M059J (cell line): ENCODE data around the gene DOCK2. TPM values are rescaled to one million over a fixed set of nuclear protein-coding genes. Genes with fewer than 3 reads are reported as not detected.

Source experiments
- DNase-seq: peaks from one replicate; pipeline ENCODE4 v3.0.0-alpha.2; 2012; ENCODE audit warnings: low read depth
- total RNA-seq: library from RNA; depleted of rRNA; stranded (reverse); fragments of >200 nt; shearing (Covaris generic); gene quantifications from 2 replicates; pipeline ENCODE4 v1.2.3, GENCODE V29; 2014

DOCK2 gene
- total RNA-seq, 1 experiment from 2014 or later, result 45.9 TPM

- DNase-seq, result peak; percentile 14
Measured at GRCh38 chr5:170094329-170094728, 457.3 kb downstream of the DOCK2 start.

DNA sequence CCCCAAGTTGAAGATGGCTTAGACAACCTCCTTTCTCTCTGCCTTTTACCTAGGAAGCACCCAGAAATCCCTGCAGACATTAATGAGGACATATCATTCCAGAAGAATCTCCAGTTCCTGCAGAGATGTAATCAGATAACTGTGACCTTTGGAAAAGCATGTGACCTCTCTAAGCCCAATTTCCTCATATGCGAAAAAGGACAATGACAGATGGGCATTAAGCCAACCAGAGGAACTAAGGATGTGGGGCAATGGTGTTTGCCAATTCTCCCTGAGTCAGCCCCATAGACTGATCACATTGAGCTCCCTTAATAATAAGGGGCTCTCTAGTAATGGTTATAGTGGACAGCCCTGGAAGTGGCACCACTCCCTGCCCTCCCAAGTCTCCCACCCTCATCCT lies 458.6 kb downstream of the DOCK2 start:
- DNase-seq, result peak; percentile 64

DNA sequence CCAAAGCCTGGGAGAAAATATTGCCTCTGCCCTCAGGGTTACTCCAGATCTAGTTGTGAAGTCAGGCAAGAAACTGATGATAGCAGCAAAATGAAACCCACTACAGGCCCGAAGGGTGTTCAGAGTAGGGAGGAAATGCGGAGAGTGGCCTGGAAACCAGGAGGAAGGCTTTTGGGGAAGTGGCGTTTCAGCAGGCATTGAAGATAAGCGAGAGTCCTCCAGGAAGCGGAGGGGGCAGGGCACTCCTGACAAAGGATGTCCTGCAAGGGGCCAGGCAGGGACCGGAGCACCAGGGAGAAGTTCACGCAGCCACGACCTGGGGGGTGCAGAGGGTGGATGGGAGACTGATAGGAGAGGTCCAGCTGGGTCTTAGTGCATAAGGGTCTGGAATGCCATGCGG lies 460.9 kb downstream of the DOCK2 start:
- no peak for DNase-seq

DNA sequence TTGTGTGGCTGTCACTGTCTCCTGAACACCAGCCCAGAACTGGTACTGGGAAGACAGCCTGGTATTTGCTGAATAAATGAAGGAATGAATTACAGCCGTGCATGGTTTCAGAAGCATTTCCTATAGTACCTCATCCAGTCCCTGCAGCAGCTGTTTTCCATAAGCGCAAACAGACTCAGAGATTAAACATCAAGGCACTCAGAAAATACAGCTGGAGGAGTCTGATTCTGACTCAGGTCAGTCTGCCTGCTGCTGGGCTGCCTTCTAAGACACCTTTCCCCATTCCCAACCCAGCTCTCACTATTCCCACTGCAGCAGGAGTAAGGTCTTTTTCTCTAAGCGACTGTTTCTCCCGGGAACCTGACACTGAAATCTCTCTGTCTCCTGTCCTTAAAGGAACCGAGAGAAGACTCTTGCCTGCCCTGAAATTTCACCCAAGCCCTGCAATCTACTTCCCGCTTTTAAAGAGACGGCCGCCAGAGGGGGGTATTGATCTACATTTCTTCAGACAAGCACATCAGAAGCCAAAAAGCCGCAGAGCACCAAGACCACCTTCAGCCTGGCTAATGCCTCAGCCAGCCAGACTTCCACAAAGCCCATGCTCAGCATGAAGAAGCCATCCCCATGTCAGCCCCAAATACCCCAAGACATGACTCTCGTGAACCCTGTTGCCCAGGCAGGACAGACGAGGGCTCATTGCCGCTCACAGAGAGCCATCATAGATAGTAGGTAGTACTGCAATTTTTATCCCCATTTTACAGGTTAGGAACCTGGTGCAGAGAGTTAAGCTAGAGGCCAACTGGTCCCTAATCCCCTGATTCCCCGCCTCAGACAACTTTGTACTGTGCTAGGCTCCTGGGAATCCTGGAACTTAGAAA lies 463.2 kb downstream of the DOCK2 start:
- DNase-seq, result peak; percentile 75

GRCh38 chr5:170103447-170103846 lies 466.4 kb downstream of the DOCK2 start:
- DNase-seq, result no peak

- no peak for DNase-seq
Measured at GRCh38 chr5:170104299-170104698, 467.2 kb downstream of the DOCK2 start.

DNA sequence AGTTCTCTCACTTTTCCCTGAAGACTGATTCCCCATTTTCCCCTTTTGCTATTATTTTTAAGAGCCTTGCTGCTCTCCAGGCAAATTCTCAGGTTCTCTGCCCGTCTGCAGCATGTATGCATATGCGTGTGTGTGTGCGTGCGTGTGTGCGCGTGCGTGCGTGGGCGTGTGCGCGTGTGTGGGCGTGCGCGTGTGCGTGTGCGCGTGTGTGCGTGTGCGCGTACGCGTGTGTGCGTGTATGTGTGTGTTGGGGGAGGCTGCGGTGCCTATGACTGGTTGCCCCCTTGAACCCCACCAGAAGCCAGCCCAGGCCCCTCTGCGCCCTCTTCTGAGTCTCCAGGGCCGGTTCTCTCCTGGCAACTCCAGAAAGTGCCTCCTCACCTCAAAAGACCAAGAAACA lies 467.6 kb downstream of the DOCK2 start:
- DNase-seq, result no peak

DNA sequence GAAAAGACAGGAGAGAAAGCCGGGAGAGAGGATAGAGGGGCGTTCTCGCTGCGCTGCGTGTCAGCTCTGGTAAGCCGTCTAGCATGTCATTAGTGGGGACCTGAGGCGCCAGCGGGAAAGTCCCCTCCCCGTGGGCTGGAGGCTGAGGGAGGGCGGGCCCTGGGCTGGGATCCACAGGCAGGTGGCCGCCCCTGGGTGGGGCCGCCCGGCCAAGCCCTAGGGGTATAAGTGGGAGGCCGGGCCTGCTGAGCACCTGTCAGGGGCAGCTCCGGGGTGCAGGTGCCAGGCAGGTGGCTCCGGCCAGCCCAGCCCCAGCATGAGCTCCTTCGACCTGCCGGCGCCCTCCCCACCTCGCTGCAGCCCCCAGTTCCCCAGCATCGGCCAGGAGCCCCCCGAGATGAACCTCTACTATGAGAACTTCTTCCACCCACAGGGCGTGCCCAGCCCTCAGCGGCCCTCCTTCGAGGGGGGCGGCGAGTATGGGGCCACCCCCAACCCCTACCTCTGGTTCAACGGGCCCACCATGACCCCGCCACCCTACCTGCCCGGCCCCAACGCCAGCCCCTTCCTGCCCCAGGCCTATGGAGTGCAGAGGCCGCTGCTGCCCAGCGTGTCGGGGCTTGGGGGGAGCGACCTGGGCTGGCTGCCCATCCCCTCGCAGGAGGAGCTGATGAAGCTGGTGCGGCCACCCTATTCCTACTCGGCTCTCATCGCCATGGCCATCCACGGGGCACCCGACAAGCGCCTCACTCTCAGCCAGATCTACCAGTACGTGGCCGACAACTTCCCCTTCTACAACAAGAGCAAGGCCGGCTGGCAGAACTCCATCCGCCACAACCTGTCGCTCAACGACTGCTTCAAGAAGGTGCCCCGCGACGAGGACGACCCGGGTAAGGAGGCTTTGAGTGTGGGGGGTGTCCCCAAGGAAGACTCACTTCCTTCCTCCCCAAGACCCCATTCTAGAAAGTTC lies 468.9 kb downstream of the DOCK2 start, which contains the start of gene FOXI1:
Gene FOXI1, plus strand, starts transcription at position 256 of the 970 bp plus-strand sequence. Its CDS starts 61 bp downstream, at position 317.
- no peak for DNase-seq

DNA sequence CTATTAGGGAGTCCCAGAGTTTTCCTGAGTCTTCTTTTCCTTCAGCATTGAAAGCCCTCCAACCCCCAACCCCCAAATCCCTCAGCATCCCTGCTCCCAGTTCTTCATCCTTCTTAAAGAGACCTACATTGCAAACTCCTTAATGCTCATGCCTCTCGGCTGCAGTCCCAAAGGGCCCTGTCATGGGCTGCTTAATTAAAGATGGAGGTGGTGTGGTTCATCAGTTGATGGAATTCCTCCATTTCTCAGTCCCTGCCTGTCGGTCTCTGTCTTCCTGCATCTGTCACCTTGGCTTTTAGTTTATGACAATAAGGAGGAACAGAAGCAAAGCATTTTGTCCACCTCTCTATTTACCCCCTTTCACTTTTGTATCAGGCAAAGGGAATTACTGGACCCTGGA lies 470.6 kb downstream of the DOCK2 start:
- no peak for DNase-seq

DNA sequence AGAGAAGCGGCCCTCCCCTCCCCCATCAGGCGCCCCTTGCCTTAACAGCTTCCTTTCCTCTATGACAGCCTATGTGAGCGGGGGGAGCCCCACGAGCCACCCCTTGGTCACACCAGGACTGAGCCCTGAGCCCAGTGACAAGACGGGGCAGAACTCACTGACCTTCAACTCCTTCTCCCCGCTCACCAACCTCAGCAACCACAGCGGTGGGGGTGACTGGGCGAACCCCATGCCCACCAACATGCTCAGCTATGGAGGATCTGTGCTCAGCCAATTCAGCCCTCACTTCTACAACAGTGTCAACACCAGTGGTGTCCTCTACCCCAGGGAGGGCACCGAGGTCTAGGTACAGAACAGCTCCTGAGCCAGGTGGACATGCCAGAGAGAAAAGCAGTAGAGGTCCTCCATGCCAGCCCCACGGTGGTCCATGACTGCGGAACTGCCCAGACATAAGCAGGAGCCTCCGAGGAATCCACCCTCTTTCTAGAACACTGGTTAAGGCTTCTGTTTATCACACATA lies 471.3 kb downstream of the DOCK2 start:
- DNase-seq, result no peak

DNA sequence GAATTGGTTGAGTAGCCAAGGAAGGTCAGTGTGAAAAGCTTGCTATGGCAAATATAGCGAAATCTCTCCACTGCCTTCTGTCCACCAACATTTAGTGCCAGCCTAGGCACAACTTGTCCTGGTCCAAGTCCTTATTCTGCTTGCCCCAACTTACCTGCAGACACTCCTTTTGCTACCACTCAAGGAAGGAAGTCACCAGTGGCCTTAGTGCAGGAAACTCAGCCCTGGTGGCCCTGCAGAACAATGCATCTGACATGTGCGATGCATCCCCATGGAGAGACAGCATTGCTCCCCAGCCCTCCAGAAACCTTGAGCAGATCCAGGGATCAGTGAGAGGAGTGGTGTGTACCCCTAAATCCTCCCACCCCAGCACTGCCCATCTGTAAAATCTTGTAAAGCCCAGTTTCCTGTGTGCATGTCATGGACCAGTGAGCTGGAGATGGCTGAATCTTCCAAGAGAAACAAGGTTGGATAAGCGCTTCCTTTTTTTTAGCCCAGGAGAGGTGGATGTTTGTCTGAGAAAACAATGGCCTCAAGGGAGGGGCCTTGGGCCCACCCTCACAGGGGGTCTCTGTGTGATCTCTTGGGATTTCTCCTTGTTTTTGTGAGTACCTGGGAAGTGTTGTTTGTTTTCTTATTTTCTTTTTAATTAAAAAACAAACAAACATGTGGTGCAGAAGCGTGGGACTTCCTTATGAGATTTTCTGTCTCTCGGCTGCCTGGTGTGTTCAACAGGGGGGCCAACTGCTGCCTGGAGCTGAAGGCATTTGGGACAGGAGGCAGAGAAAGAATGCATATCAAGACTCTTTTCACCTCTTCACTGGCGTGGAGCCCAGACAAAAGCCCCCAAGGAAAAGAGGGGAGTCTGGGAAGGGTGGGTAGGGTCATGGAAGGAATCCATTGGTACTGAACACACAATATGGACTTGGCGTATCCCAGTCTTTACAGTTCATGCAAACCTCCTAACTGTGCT lies 472.3 kb downstream of the DOCK2 start:
- DNase-seq, result no peak

DNA sequence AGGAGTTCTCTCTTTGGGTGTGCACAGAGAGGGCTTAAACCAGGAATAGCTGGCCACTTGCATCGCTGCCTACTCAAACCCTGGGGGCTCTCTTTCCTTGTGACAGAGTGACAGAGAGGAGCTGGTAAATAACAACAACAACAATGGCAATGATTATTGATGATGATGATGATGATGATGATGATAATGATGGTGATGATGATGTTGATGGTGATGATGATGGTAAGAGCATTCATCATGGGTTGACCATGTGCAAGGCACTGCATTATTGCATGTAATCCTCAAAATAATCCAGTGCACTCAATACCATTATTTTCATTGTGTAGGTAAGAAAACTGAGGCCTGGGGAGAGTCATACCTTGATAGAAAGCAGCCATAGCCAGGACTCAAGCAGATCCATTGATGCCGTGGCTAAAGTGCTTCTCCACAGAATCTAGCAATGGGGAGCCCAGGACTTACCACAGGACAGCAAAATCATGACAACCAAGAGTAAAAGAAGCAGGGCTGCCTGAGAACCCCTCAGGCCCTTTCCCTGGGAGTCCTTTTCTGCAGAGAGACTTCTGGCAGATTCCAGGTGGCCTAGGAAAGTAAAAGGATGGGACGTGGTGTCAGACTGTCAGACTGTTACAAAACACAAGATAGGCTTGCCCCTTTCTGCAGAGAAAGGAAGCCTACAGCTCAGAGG lies 473.5 kb downstream of the DOCK2 start:
- DNase-seq, result no peak

- DNase-seq, result no peak
Measured at GRCh38 chr5:170111088-170111785, 474.2 kb downstream of the DOCK2 start.

- no peak for DNase-seq
Measured at GRCh38 chr5:170112876-170113521, 475.9 kb downstream of the DOCK2 start.

GRCh38 chr5:170113522-170113900 lies 476.4 kb downstream of the DOCK2 start:
- no peak for DNase-seq

- no peak for DNase-seq
Measured at GRCh38 chr5:170114271-170114670, 477.2 kb downstream of the DOCK2 start.

DNA sequence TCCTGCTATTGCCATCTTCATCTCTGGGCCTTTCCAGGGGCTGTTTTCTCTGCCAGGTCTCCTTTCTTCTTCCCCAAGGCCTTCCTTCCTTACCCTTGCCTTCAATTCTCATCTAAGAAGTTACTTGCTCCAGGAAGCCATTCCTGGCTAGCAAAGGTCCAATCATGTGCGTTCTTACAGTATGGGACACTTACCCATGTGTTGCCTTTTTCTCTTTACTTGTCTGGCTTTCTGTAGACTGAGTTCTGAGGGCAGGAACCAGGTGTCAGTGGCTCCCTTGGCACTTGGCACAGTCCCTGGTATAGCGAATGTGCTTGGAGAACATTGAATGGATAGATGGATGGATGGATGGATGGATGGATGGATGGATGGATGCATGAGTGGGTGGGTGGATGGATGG lies 478.9 kb downstream of the DOCK2 start:
- DNase-seq, result no peak

DNA sequence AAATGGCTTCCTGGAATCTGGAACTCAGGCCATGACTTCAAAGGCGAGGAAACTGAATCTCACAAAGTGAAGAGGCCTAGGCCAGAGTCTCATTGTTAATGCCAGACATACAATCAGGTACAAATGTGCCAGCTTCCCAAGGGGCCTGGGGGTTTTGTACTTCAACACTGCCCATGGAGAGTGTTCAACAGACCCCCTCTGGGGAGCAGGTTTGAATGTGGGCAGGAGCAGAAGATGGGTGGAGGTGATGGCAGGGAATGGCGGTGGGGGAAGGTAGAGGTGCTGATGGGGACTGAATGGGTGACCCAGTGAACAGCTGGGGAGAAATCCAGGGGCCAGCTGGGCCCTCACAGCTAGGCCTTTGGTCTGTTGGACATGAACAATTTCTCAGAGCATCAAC lies 480.7 kb downstream of the DOCK2 start:
- no peak for DNase-seq

- peak; percentile 74 for DNase-seq
Measured at GRCh38 chr5:170120576-170120975, 483.5 kb downstream of the DOCK2 start.
